ENCODE measurements around the gene VSTM2B.

DNA sequence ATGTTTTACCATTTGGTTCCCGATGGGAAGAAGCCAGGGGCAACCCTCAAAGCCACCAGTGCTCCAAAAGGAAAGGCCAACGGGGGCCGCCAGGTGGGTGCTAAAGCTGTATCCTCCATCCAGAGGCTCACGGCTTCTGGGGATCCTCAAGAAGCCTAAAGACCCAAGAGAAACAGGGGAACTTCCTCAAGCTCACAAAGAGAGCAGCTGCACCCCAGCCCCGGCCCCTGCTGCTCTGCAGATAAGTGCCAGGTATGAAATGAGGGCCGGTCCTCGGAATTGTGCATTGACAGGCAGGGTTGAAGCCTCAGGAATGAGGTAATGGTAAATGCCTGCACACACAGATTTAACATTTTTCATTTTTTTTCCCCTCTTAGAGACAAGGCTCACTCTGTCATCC lies 72.2 kb downstream of the VSTM2B start:
- TF ChIP-seq POLR2A (IDR thresholded peaks at IDR 0.05; ENCODE audit: extremely low read depth, insufficient read length) = no peak
- TF ChIP-seq, protein P1, sequence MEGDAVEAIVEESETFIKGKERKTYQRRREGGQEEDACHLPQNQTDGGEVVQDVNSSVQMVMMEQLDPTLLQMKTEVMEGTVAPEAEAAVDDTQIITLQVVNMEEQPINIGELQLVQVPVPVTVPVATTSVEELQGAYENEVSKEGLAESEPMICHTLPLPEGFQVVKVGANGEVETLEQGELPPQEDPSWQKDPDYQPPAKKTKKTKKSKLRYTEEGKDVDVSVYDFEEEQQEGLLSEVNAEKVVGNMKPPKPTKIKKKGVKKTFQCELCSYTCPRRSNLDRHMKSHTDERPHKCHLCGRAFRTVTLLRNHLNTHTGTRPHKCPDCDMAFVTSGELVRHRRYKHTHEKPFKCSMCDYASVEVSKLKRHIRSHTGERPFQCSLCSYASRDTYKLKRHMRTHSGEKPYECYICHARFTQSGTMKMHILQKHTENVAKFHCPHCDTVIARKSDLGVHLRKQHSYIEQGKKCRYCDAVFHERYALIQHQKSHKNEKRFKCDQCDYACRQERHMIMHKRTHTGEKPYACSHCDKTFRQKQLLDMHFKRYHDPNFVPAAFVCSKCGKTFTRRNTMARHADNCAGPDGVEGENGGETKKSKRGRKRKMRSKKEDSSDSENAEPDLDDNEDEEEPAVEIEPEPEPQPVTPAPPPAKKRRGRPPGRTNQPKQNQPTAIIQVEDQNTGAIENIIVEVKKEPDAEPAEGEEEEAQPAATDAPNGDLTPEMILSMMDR (IDR thresholded peaks at IDR 0.05; ENCODE audit: low read depth, low read length) = no peak
- TF ChIP-seq, protein P2, sequence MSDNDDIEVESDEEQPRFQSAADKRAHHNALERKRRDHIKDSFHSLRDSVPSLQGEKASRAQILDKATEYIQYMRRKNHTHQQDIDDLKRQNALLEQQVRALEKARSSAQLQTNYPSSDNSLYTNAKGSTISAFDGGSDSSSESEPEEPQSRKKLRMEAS (IDR thresholded peaks at IDR 0.05; ENCODE audit: low read depth, low read length) = no peak
- no peak for TF ChIP-seq MYC (IDR thresholded peaks at IDR 0.05; ENCODE audit: low read depth, low read length)
